NCI-H2107 (cell line): ENCODE results near the gene AGAP2.

Experiments used
- DNase-seq: peaks from one replicate; lab custom pipeline; 2025; lab: John Stamatoyannopoulos, UW

The AGAP2 gene

DNA sequence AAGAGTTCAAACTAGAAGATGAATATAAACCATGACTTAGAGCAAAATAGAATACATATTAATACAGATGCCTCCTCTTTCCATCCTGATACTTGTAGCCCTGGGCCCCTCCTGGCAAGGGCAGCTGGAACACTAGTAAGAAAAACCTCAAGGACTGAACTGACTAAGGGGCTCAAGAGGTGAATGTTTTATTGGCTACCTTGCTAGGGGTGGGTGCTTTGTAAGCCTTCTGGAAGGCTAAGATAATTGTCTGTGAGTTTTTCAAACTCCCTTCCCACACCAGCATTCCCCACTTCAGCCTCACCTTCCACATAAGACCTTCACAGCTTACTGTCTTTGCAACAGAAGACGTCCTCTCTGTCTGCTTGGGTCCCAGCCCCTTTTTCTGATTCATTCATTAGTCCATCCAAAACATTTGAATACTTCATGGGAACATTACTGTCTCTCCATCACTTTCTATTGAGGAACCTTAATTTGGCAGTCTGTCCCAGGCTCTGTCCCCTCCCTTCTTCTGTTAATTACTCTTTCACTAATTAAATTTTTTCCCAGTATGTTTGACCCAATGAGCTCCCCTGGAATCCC is 15.3 kb upstream of the AGAP2 start:
- DNase-seq = no peak

- DNase-seq = no peak
Observed at GRCh38 chr12:57752668-57753000, 14.1 kb upstream of the AGAP2 start.

GRCh38 chr12:57751788-57752667 is 13.5 kb upstream of the AGAP2 start, which contains the start of gene CDK4:
TSS of gene CDK4 (minus strand) at chr12:57752310. CDS start at chr12:57751717, 593 bp downstream.
- peak; percentile 98 for DNase-seq

DNA sequence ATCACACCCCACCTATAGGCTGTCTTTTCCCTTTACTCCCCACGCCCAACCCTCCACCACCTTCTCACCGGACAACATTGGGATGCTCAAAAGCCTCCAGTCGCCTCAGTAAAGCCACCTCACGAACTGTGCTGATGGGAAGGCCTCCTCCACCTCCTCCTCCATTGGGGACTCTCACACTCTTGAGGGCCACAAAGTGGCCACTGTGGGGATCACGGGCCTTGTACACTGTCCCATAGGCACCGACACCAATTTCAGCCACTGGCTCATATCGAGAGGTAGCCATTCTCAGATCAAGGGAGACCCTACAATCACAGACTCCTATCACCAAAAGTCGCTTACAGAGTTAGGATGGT is 12.9 kb upstream of the AGAP2 start:
- no peak for DNase-seq

DNA sequence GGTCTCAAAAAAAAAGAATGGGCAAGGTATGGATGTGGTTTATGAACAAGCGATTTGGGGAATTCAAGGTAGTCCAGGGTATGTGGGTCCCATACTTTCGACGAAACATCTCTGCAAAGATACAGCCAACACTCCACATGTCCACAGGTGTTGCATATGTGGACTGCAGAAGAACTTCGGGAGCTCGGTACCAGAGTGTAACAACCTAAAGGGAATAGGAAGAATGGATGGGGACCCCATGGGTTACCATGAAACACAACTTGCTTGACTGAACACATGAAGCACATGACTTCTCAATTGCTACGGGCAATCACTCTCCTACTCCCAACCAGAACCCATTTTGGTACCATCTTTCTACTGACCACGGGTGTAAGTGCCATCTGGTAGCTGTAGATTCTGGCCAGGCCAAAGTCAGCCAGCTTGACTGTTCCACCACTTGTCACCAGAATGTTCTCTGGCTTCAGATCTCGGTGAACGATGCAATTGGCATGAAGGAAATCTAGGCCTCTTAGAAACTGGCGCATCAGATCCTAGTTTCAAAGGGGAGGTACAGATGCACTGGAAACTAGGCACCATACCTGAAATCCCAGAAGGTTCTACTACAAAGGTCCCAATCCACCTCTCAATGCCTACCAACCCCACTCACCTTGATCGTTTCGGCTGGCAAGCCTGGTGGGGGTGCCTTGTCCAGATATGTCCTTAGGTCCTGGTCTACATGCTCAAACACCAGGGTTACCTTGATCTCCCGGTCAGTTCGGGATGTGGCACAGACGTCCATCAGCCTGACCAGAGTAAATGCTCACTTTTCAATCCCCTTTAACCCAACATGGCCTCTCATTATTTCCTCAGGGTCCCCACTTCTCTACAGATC is 12.3 kb upstream of the AGAP2 start:
- DNase-seq = no peak

- no peak for DNase-seq
Observed at GRCh38 chr12:57749061-57749460, 10.5 kb upstream of the AGAP2 start.

GRCh38 chr12:57746025-57746424 is 7.5 kb upstream of the AGAP2 start:
- no peak for DNase-seq

DNA sequence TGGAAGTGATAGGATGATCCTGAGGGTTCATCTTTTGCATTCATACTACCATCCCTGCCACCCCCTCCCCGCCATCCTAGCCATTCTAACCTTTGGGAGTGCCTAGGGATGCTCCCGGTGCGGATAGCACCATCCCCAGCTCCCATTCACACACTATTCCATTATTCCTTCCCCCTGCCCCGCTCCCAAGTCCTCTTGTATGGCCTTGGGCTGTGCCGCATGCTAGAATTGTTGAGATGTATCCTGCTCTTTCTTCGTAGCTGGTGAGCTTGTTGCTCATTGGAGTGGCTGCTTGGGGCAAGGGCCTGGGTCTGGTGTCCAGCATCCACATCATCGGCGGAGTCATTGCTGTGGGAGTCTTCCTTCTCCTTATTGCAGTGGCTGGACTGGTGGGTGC is 6.9 kb upstream of the AGAP2 start:
- DNase-seq = no peak

DNA sequence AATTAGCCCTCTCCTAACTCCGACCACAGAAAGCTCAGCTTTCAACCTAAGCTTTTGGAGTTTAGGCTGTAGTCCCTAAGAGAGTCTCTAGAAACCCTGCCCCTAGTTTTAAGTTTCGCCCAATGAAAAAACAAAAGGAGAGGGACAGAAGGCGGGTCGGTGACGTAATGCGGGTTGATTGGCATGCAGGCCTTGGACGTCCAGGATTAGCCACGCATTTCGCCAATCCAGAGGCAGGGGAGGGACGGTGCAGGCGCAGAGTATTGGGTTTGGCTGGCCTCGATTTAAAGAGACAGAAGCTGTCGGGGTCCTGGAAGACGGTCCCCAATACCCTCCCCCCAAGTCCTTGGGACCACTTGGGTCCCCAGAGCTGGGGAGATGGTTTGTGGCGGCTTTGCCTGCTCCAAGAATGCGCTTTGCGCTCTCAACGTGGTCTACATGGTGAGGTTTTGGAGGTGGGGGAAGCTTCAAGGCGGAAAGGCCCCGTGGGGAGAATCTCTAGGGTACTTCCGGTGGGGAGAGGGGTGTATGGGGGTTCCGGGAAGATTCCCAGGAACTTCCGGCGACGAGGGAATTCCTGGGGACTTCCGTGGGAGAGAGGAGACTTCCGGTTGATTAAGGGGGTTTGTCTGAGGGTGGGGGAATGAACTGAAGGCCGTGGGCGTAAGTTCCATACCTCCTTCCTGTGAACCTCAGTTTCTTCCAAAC is 6.4 kb upstream of the AGAP2 start, which contains the start of gene TSPAN31:
TSPAN31 (plus strand) TSS at position 263 of the 708 bp plus-strand sequence; CDS start at position 379, 116 bp downstream.
- DNase-seq = peak; percentile 98

DNA sequence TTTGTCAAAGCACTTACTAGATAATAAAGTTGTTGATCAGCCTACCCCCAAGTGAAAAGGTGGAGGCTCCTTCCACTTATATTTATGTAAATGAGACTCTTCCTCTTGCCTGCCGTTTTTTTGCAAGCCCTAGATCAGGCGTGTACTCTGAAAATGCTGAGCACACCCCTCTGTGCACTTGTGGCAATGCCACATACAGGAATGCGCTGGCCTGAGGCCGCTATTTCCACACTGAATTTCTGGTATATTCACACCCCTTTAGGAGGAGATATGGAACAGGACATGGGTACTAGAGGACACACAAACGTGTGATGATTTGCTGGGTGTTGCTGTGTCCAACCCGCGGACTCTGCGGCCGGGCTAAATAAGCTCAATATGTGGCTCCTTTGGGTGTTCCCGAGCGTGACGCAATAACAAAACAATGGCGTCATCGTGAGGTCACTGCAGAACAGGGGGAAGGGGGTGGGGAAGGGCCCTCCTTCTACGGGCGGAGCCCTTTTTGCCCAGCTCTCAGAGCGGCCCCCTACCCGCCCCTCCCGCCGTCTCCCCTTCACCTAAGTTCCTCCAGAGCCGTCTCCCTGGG is 5.7 kb upstream of the AGAP2 start:
- peak; percentile 94 for DNase-seq

GRCh38 chr12:57743769-57744168 is 5.2 kb upstream of the AGAP2 start:
- no peak for DNase-seq

DNA sequence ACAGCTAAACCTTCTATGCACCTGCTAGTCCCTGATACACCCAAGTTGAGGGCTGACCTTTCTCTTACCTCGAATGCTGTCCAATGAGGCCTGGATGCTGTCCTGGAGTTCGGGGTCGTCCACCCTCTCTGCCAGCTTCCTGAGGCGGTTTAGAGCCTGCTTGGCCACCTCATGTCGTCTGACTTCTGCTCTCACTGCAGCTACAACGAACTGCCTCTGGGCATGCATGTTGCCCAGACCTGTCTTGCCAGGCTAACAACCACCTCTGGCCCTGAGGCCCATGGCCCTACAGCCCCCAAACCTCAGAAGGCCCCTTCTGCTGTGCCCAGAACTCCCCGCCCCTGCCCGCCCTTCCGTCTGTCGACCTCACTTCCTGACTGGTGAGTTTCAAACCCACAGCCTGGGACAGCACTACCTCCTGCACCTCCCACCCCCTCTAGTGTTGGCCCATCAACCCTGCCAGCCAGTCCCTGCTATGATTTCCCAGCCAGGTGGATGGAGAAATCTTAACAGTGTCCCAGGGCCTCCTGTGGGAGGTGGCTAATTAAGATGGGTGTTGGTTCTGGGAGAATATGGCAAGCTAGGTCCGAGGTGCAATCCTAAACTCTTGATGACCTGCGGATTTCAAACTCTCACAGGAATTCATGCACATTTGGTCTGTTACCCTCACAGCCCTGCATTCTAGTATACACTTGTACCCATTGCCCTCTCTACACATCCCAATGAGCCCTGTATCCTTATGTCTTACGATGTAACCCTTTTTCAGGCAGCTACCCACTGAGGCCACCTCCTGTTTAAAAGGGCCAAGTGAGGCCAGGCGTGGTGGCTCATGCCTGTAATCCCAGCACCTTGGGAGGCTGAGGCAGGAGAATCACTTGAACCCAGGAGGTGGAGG is 3.5 kb upstream of the AGAP2 start:
- DNase-seq = no peak

DNA sequence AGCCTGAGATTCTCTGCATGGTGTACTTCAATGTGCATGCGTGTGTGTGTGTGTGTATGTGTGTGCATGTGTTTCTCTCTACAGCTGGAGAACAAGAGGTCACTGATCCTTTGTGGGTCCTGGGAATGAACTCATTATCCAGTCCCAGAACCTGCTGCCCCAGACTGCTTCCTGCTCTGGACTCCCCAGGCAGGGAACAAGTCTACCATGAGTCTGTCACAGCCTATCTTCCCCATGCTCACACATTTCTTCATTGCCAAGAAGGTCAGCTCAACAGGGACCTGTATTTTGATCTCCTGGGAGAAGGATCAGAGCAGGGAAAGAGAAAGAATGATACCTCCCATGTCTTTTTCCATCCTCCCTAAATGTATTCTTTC is 2.9 kb upstream of the AGAP2 start:
- no peak for DNase-seq

DNA sequence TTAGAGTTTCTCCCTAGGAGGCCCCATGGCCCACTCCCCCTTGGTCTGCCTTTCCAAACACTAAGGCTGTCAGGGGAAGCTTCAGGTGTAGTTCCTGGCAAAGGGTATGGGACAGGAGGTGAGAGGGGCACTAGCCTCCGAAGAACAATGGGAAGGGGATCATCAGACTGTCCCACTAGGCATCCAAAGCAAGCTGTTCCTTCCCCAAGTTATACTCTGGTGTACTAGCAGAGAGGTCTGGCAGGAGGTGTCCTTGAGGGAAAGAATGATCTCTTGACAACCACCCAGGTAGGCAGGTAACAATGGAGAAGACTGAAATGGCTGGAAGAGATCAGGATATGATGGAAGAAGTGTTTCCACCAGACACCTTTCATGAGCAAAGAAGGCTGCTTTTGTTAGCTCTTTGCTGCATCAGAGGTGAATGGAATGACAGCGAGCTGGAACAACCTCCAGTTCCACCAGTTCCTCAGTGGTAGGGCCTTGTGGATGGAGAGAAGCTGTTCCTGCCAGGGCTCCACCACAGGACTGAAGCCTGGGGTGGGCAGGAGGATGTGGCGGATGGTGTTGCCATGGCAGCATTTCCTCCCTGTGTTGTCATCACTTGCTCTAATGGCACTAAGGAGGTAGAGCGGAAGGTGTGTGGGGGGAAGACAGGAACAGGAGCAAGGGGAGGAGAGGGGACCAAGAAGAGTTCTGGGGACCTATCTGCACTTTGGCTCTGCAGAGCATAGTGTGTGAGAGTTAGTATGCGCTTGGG is 2.3 kb upstream of the AGAP2 start:
- no peak for DNase-seq

DNA sequence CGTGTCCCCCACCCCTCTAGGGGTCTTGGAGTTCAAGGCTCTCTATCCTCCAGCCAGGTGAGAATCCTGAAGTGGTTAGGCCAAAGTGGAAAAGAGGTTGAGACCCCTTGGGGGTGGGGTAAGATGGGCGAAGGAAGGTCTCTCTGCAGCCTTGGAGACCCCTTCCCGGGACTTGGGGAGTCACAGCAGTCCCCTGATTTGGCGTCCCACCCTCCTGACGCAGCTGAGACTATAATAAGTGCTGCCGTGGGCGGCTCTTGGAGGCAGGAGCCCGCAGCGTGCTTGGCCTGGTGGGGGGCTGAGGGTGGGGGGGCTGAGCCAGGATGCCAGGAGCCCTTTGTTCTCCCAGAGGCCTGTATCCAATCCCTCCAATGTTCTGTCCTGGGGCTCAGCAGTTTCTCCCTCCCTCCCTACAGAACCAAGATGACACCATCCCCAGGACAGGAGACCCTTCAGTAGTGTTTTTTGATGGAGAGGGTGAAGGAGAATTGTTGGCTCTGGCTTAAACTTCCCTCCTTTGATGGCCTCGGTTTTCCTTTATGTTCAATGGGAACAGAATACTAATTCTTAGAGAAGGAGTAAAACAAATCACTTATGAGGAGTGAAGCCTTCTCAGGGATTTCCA is 1.5 kb upstream of the AGAP2 start:
- DNase-seq = no peak

- DNase-seq = no peak
Observed at GRCh38 chr12:57739387-57739786, 845 bp upstream of the AGAP2 start.

- no peak for DNase-seq
Observed at GRCh38 chr12:57737467-57738460, 778 bp downstream of the AGAP2 start.
